Kasumi-1 (cell line): ENCODE data around the gene IFT25.
"Not testable (repeated sequence)": the region's sequence is repeated elsewhere in the genome, so short reads cannot be mapped to it uniquely, and the experiment has no call there.

Experiments
- DNase-seq, 2 experiments: peaks; one replicate each; lab custom pipeline; 2025; lab: John Stamatoyannopoulos, UW

IFT25 gene

DNA sequence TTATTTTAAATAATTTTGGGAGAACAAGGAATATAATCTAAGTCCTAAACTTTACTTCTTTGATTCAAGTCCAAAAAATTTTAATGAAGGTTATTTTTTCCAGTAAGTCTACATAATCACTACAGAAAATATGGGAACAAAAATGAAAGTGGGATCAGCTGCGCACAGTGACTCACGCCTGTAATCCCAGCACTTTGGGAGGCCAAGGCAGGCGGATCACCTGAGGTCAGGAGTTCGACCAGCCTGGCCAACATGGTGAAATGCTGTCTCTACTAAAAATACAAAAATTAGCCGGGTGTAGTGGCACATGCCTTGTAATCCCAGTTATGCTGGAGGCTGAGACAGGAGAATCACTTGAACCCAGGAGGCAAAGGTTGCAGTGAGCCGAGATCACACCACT is 61.9 kb downstream of the IFT25 start:
- DNase-seq, result not testable (repeated sequence)

DNA sequence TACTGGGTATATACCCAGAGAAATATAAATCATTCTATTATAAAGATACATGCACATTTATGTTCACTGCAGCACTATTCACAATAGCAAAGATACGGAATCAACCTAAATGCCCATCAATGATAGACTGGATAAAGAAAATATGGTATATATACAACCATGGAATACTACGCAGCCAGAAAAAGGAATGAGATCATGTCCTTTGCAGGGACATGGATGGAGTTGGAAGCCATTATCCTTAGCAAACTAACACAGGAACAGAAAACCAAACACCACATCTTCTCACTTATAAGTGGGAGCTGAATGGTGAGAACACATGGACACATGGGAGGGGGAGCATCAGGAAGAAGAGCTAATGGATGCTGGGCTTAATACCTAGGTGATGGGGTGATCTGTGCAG is 63.6 kb downstream of the IFT25 start:
- DNase-seq, result not testable (repeated sequence)

DNA sequence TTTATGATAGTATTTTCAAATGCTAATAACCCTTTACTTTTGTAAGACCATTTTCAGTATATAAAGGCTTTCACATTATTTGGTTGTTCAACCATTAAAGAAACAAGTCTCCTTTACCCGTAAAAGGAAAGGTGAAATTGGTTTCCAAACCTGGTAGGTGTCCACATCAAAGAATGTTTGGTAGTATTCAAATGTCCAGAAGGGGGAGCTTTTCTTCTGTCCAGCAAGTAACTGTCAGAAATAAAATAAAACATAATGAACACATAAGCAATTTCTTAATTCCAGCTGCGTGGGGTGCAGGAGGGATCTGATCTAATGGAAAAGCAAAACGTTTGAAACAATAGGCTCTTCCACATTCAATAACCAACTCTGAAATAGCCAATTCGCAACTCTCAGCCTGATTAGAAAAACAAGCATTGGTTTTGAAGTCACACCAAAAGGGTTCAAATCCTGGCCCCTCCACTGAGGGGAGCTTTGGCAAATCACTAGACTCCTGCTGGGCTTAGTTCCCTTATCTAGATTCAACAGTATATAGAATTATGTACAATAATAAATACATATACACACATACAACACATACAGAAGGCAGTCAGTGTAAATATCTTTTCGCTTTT is 66.9 kb downstream of the IFT25 start:
- peak; percentile 51 to 58 for DNase-seq

DNA sequence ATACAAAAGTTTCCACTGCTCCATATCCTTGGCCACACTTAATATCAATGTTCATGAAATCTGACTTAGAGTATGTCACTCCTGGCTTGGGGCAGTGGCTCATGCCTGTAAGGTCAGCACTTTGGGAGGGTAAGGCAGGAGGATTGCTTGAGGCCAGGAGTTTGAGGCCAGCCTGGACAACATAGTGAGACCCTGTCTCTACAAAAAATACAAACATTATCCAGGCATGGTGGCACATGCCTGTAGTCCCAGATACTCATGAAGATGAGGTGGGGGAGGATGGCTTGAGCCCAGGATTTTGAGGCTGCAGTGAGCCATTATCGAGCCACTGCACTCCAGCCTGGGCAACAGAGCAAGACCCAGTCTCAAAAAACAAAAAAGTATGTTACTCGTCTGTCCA is 70.3 kb downstream of the IFT25 start:
- DNase-seq, result not testable (repeated sequence)

DNA sequence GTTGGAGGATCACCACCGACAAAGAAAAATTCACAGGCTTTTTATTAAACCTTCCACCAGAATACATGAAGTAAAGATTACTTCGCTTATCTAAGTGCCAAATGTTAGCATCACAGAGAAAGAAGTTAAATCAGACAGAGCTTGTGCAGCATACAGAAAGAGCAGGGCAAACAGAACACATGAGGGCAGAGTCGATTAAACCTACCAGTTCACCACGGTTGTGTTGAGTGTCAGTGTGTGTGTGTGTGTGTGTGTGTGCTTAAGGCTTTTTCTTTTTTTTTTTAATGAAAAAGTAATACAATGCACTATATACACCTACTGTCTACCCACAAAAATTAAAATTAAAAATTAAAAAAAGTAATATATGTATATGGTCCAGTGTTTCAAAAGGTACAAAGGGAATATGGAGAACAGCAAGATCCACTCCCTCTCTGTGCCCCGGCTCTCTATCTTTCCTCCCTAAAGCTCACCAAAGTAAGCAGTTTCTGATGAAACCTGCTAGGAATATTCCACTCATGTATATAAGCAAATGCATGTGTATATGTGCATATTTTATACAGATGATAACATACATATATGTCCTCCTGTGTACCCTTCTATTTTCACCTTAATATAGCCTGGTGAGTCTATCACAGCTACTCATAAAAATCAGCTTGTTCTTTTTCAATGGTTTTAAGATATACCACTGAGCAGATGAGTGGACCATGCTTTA is 73.6 kb downstream of the IFT25 start:
- DNase-seq, result no peak
